ENCODE results near the gene ZNF814.
"Not testable (repeated sequence)": the region's sequence is repeated elsewhere in the genome, so short reads cannot be mapped to it uniquely, and the experiment has no call there.

GRCh38 chr19:57823608-57824007, 65.2 kb downstream of the ZNF814 start:
- not testable (repeated sequence) for TF ChIP-seq EZH2 (IDR thresholded peaks at IDR 0.05; ENCODE audit: insufficient read depth, low read length); CTCF (IDR thresholded peaks at IDR 0.05; ENCODE audit: insufficient read depth, low read depth, low read length)
